Esophagus muscularis mucosa (tissue), 3 donors: Measurements from ENCODE around the gene ZNF627.

Source experiments
- POLR2A ChIP-seq: fragments of 450-650 bp; IDR thresholded peaks from one replicate; pipeline ENCODE4 v1.6.1; 2017; ENCODE audit warnings: antibody characterized with exemption, moderate library complexity, mild to moderate bottlenecking, low read depth
- TF ChIP-seq, protein P1 (sequence below), 3 experiments: fragments of 200-600 bp in 2 of 3; fragments of 450-650 bp in 1 of 3; sonication (generic) in 2 of 3; IDR thresholded peaks; one replicate each; pipeline ENCODE4 v1.5.1; 2017 to 2019; ENCODE audit warnings: antibody characterized with exemption in 3 of 3, mild to moderate bottlenecking in 2 of 3, moderate library complexity in 1 of 3

DNA sequence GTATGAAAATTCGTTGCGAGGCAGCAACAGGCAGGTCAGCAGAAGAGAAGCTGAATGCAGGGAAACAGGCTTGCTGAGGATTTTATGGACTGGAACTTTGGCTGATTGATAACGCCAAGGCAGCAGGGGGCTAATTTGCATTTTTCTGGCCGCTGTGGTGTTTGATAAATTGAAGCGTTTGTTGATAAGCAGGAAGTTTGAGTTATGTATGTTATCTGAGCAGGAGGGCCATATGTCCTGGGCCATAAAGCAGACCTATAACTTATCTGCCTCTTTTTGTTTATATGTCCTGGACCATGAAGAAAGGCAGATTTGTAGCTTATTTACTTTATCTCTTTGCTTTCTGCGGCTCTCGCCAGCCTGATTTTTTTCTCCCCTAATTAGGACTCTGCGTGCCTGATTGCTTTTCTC is 65.9 kb downstream of the ZNF627 start:
- no peak for TF ChIP-seq POLR2A
- TF ChIP-seq, protein P1, sequence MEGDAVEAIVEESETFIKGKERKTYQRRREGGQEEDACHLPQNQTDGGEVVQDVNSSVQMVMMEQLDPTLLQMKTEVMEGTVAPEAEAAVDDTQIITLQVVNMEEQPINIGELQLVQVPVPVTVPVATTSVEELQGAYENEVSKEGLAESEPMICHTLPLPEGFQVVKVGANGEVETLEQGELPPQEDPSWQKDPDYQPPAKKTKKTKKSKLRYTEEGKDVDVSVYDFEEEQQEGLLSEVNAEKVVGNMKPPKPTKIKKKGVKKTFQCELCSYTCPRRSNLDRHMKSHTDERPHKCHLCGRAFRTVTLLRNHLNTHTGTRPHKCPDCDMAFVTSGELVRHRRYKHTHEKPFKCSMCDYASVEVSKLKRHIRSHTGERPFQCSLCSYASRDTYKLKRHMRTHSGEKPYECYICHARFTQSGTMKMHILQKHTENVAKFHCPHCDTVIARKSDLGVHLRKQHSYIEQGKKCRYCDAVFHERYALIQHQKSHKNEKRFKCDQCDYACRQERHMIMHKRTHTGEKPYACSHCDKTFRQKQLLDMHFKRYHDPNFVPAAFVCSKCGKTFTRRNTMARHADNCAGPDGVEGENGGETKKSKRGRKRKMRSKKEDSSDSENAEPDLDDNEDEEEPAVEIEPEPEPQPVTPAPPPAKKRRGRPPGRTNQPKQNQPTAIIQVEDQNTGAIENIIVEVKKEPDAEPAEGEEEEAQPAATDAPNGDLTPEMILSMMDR (IDR thresholded peaks at IDR 0.05) = no peak
